CD4-positive, alpha-beta T cell treated with Interferon alpha-2 for 1 hour (primary cell): Measurements from ENCODE around the gene ZNF202.
"Not testable (repeated sequence)": the region's sequence is repeated elsewhere in the genome, so short reads cannot be mapped to it uniquely, and the experiment has no call there.

Source experiments
- DNase-seq, 2 donors: peaks; one replicate each; pipeline ENCODE4 v3.0.0-alpha.2; 2020 to 2022

The ZNF202 gene

GRCh38 chr11:123738374-123738773 is 3.1 kb downstream of the ZNF202 start:
- no peak for DNase-seq

- no peak for DNase-seq
These were observed 4.7 kb downstream of the ZNF202 start for GRCh38 chr11:123736769-123737168.

GRCh38 chr11:123729602-123730001 is 11.9 kb downstream of the ZNF202 start:
- no peak for DNase-seq

GRCh38 chr11:123725995-123726655 is 15.3 kb downstream of the ZNF202 start:
- no peak for DNase-seq

- no peak for DNase-seq
These were observed 22.0 kb downstream of the ZNF202 start for GRCh38 chr11:123719452-123719851.

GRCh38 chr11:123718469-123718868 is 23.0 kb downstream of the ZNF202 start:
- no peak for DNase-seq

GRCh38 chr11:123718063-123718462 is 23.4 kb downstream of the ZNF202 start:
- no peak for DNase-seq

GRCh38 chr11:123712627-123713026 is 28.8 kb downstream of the ZNF202 start:
- DNase-seq, result not testable (repeated sequence)

- DNase-seq, result peak; percentile 21 to 49
These were observed 33.8 kb downstream of the ZNF202 start for GRCh38 chr11:123707606-123708205.

- no peak for DNase-seq
These were observed 34.3 kb downstream of the ZNF202 start for GRCh38 chr11:123707206-123707605.

GRCh38 chr11:123704341-123704740 is 37.1 kb downstream of the ZNF202 start:
- no peak for DNase-seq

- DNase-seq, result no peak
These were observed 38.8 kb downstream of the ZNF202 start for GRCh38 chr11:123702696-123703095.

- no peak for DNase-seq
These were observed 39.3 kb downstream of the ZNF202 start for GRCh38 chr11:123702139-123702538.

- no peak for DNase-seq
These were observed 40.7 kb downstream of the ZNF202 start for GRCh38 chr11:123700772-123701171.

- no peak for DNase-seq
These were observed 42.8 kb downstream of the ZNF202 start for GRCh38 chr11:123698546-123699127.

GRCh38 chr11:123696183-123696582 is 45.3 kb downstream of the ZNF202 start:
- no peak for DNase-seq

- DNase-seq, result no peak
These were observed 46.2 kb downstream of the ZNF202 start for GRCh38 chr11:123695231-123695630.

GRCh38 chr11:123694551-123694950 is 46.9 kb downstream of the ZNF202 start:
- DNase-seq, result no peak

- no peak for DNase-seq
These were observed 48.5 kb downstream of the ZNF202 start for GRCh38 chr11:123692961-123693360.

- DNase-seq, result no peak
These were observed 51.0 kb downstream of the ZNF202 start for GRCh38 chr11:123690485-123690884.

- no peak for DNase-seq
These were observed 56.9 kb downstream of the ZNF202 start for GRCh38 chr11:123684601-123685000.

- no peak for DNase-seq
These were observed 57.9 kb downstream of the ZNF202 start for GRCh38 chr11:123683428-123684170.

GRCh38 chr11:123682696-123683410 is 58.6 kb downstream of the ZNF202 start:
- DNase-seq, result no peak
